HepG2 (cell line): Measurements from ENCODE around the gene UCMA. TPM values are rescaled to one million over a fixed set of nuclear protein-coding genes. Genes with fewer than 3 reads are reported as not detected.
"Not testable (repeated sequence)": the region's sequence is repeated elsewhere in the genome, so short reads cannot be mapped to it uniquely, and the experiment has no call there.

ENCODE experiments used
- ATAC-seq: fragments of 200-7000 bp; cut with Tn5 transposase; 3 replicates; pipeline ENCODE4 v1.9.1; 2020; ENCODE audit warnings: mild to moderate bottlenecking, moderate library complexity
- BruUV-seq: library from RNA; stranded (reverse); fragments of 400-500 nt; replicated peaks from 2 replicates; lab custom pipeline; 2021; lab: Mats Ljungman, UMichigan
- CTCF ChIA-PET: fragments of 300-600 bp; formaldehyde crosslinking; extraction: SDS; loops from one replicate; lab custom pipeline; 2021; ENCODE audit warnings: low total read pairs, inconsistent platforms, low intra/inter-chr PET ratio; lab: Yijun Ruan, JAX
- POLR2A ChIA-PET: fragments of 350-600 bp; sonication (Branson Sonifier 250); formaldehyde crosslinking; loops from one replicate; lab custom pipeline; 2020; ENCODE audit warnings: antibody characterized with exemption, inconsistent platforms; lab: Yijun Ruan, JAX
- DNase-seq: peaks from one replicate; pipeline ENCODE4 v3.0.0-alpha.2; 2015; ENCODE audit warnings: low spot score
- FAIRE-seq: peaks from 3 replicates; lab custom pipeline; 2011; peaks lifted over from hg19 to GRCh38; lab: Jason Lieb, UNC
- H2AFZ ChIP-seq: one replicate; pipeline ENCODE4 v1.6.1; 2011; ENCODE audit warnings: low read length, inconsistent platforms
- H3K27ac ChIP-seq: fragments of 300-600 bp; 3 replicates; pipeline ENCODE4 v1.8.0; 2011; ENCODE audit warnings: mixed run types, mild to moderate bottlenecking, mixed read lengths, low read length, inconsistent platforms; ENCODE audit not compliant: insufficient read depth; ENCODE audit errors: extremely low read length
- H3K27me3 ChIP-seq, 2 experiments: fragments of 200-600 bp in 1 of 2; 2 replicates in 1 of 2; 3 replicates in 1 of 2; pipeline versions ENCODE4 v1.6.0 to v1.8.0; 2011; ENCODE audit warnings: low read length in 2 of 2, mild to moderate bottlenecking in 2 of 2, moderate library complexity in 2 of 2, inconsistent platforms in 1 of 2; ENCODE audit not compliant: insufficient read depth in 2 of 2, control insufficient read depth in 1 of 2
- H3K36me3 ChIP-seq, 2 experiments: fragments of 200-600 bp in 1 of 2; replicated peaks in 1 of 2; 2 replicates in 1 of 2; 3 replicates in 1 of 2; pipeline versions ENCODE4 v1.5.1 to v1.8.0; 2011; ENCODE audit warnings: low read length in 2 of 2, inconsistent platforms in 1 of 2; ENCODE audit not compliant: insufficient read depth in 2 of 2, control insufficient read depth in 1 of 2
- H3K4me1 ChIP-seq: 2 replicates; pipeline ENCODE4 v1.5.1; 2012; ENCODE audit warnings: low read length, inconsistent platforms; ENCODE audit not compliant: insufficient read depth
- H3K4me2 ChIP-seq: 2 replicates; pipeline ENCODE4 v1.6.0; 2011; ENCODE audit warnings: low read depth, low read length, inconsistent platforms
- H3K4me3 ChIP-seq, 3 experiments: fragments of 200-600 bp in 1 of 3; sonication (generic), shearing (Covaris generic) in 1 of 3; replicated peaks in 1 of 3; 2 replicates each; pipeline ENCODE4 v1.5.1; 2011 to 2016; ENCODE audit warnings: low read length in 3 of 3, inconsistent platforms in 2 of 3, low read depth in 2 of 3, mild to moderate bottlenecking in 2 of 3, control low read depth in 1 of 3, mixed read lengths in 1 of 3; ENCODE audit not compliant: insufficient read depth in 1 of 3
- H3K79me2 ChIP-seq: one replicate; pipeline ENCODE4 v1.6.1; 2011; ENCODE audit warnings: low read length, inconsistent platforms; ENCODE audit not compliant: insufficient read depth
- H3K9ac ChIP-seq: 2 replicates; pipeline ENCODE4 v1.6.0; 2011; ENCODE audit warnings: mild to moderate bottlenecking, low read depth, low read length, inconsistent platforms; ENCODE audit not compliant: insufficient read depth
- H3K9me3 ChIP-seq: 2 replicates; pipeline ENCODE4 v1.5.1; 2012; ENCODE audit warnings: mild to moderate bottlenecking, low read length
- H4K20me1 ChIP-seq: 2 replicates; pipeline ENCODE4 v1.6.0; 2011; ENCODE audit warnings: inconsistent platforms, mild to moderate bottlenecking, low read length, moderate library complexity; ENCODE audit not compliant: insufficient read depth
- CAMTA2 ChIP-seq: sonication (generic); formaldehyde crosslinking; IDR thresholded peaks from 2 replicates; pipeline ENCODE4 v1.4.0; 2020; ENCODE audit warnings: mild to moderate bottlenecking, missing genetic modification reagents, borderline replicate concordance
- CEBPB ChIP-seq: IDR thresholded peaks from 2 replicates; pipeline ENCODE4 v1.6.1; 2011; ENCODE audit warnings: low read depth, low read length, improper control_type of control experiment, borderline replicate concordance
- CEBPG ChIP-seq: IDR thresholded peaks from 2 replicates; pipeline ENCODE4 v1.6.1; 2016
- ESRRA ChIP-seq: sonication (generic); formaldehyde crosslinking; IDR thresholded peaks from 2 replicates; pipeline ENCODE4 v1.5.1; 2020; ENCODE audit warnings: mild to moderate bottlenecking, low read depth, missing genetic modification reagents
- TBX3 ChIP-seq: fragments of 450-650 bp; IDR thresholded peaks from 2 replicates; pipeline ENCODE4 v1.6.1; 2017; ENCODE audit warnings: antibody characterized with exemption, mild to moderate bottlenecking, inconsistent platforms, borderline replicate concordance
- U2AF2 ChIP-seq: fragments of 200-400 bp; formaldehyde crosslinking; IDR thresholded peaks from 2 replicates; pipeline ENCODE4 v1.6.1; 2017; ENCODE audit warnings: low read depth, mild to moderate bottlenecking, low read length
- ZMYM3 ChIP-seq: sonication (generic); formaldehyde crosslinking; IDR thresholded peaks from 2 replicates; pipeline ENCODE4 v1.5.1; 2020; ENCODE audit warnings: mild to moderate bottlenecking, missing genetic modification reagents
- ZNF121 ChIP-seq: sonication (generic); formaldehyde crosslinking; IDR thresholded peaks from 2 replicates; pipeline ENCODE4 v1.5.0; 2020; ENCODE audit warnings: mild to moderate bottlenecking, missing genetic modification reagents
- WGBS: methylation state at CpG from one replicate; pipeline ENCODE4 v1.1.6; 2017; ENCODE audit warnings: low lambda C conversion rate; 5-methylcytosine and 5-hydroxymethylcytosine counted together
- in situ Hi-C: cut with HindIII; loops from 2 replicates; pipeline ENCODE4 v1.10.0; 2017; ENCODE audit warnings: low pct_unique_long_range_greater_than_20kb; ENCODE audit not compliant: extremely low pct_ligation_motif_present
- intact Hi-C: fragments of 100-400 bp; cut with micrococcal nuclease; formaldehyde crosslinking; loops from one replicate; pipeline ENCODE4 v1.10.0; 2022; ENCODE audit not compliant: unreplicated experiment
- polyA plus RNA-seq, 8 experiments: library from polyadenylated mRNA; depleted of rRNA in 3 of 8; stranded (reverse) in 7 of 8; unstranded in 1 of 8; fragments of >200 nt; fragmentation: Illumina TruSeq in 4 of 8; extraction: Trizol in 4 of 8; gene quantifications; 2 replicates each; pipeline versions ENCODE4 v1.2.1 to v1.2.3, GENCODE V29; 2011 to 2016; ENCODE audit warnings: low read depth in 4 of 8, missing spikeins in 1 of 8, mixed read lengths in 1 of 8; ENCODE audit not compliant: insufficient read depth in 1 of 8
- total RNA-seq, 5 experiments: library from RNA; depleted of rRNA; stranded (reverse); fragments of >200 nt; fragmentation: Illumina TruSeq; extraction: Trizol; gene quantifications; 2 replicates each; pipeline ENCODE4 v1.2.3, GENCODE V29; 2016; ENCODE audit warnings: low read depth in 1 of 5

The UCMA gene
- total and polyA plus RNA-seq, 2 of the 13 experiments (the other 11 are each of a cell fraction or from before 2014, with no cell fraction given), result not detected

- in situ Hi-C loops, H3K4me2 ChIP-seq, DNase-seq, BruUV-seq, ATAC-seq, H2AFZ ChIP-seq, H3K4me3 ChIP-seq: not testable (repeated sequence)
- peak overlapping the region; percentile 73 for H3K27ac ChIP-seq
- H3K4me1 ChIP-seq, result peaks cover 43% of the 10 kb centered on the region
- 0 out of 2 replicates have a peak, but pooled peaks have one; percentile 22 for TF ChIP-seq CEBPG (CRISPR knock-in tag)
- TF ChIP-seq CEBPB, result 0 out of 2 replicates have a peak, but pooled peaks have one; percentile 18
- peak; percentile 90 for TF ChIP-seq ZNF121 (CRISPR knock-in tag)
- TF ChIP-seq, all 625 proteins: peak for 3; not testable (repeated sequence) for 622
- WGBS, result 85% methylated on average over 6 of the region's 6 CpGs
- H3K36me3 ChIP-seq, intact Hi-C loops, H3K9me3 ChIP-seq, H3K27me3 ChIP-seq, FAIRE-seq, H4K20me1 ChIP-seq, CTCF ChIA-PET, H3K9ac ChIP-seq, H3K79me2 ChIP-seq: not testable (repeated sequence)
- POLR2A ChIA-PET, result interaction anchor here (1.5 to 3.8 kb wide), 2 partner anchors 10 to 17 kb away, joined by 6 to 19 read pairs; partner anchors contain the start of gene PHYH
Observed at GRCh38 chr10:13282348-13282747, 48.2 kb upstream of the UCMA start.

- H3K27ac ChIP-seq, result no peak overlapping the region
- no peak overlapping the region for H3K9ac ChIP-seq
- peaks cover 24% of the 10 kb centered on the region for H3K4me1 ChIP-seq
- 89% methylated on average over 4 of the region's 4 CpGs for WGBS
- CTCF ChIA-PET, result no interaction called here
- H3K79me2 ChIP-seq, result no peaks in the 10 kb centered on the region
- no peak overlapping the region for H3K4me2 ChIP-seq
- no peak for ATAC-seq
- intact Hi-C loops (loop anchor here (10.0 kb wide), 2 partner anchors 52 to 172 kb away; partner anchors contain the start of gene OPTN), in situ Hi-C loops (no loop called here)
- BruUV-seq, result no TSS peak
- H3K36me3 ChIP-seq, result no peaks in the 10 kb centered on the region; a peak in 2 of 5 replicates
- TF ChIP-seq TBX3, result no peak
- no peak for TF ChIP-seq ESRRA (CRISPR knock-in tag)
- TF ChIP-seq ZMYM3 (CRISPR knock-in tag), result no peak
- no peak for TF ChIP-seq CAMTA2 (CRISPR knock-in tag)
- no peak for TF ChIP-seq U2AF2
- DNase-seq, result no peak
- no peaks in the 10 kb centered on the region for H4K20me1 ChIP-seq
- H3K4me3 ChIP-seq, result no peak overlapping the region
- FAIRE-seq, result no peak
- POLR2A ChIA-PET, result interaction anchor here (3.2 kb wide), 1 partner anchor 26 kb away, joined by 11 read pairs; no protein-coding TSS in a partner anchor
- H3K9me3 ChIP-seq, result no peaks in the 10 kb centered on the region
- H3K27me3 ChIP-seq, result no peaks in the 10 kb centered on the region
- no peak overlapping the region for H2AFZ ChIP-seq
Observed at GRCh38 chr10:13276749-13277365, 42.7 kb upstream of the UCMA start.
